ENCODE data around the gene HDAC11. TPM values are rescaled to one million over a fixed set of nuclear protein-coding genes. Genes with fewer than 3 reads are reported as not detected.
A peak's percentile ranks its signal among the peaks of the same experiment; 100 is the strongest.

The HDAC11 gene
- total and polyA plus RNA-seq, 2 experiments from 2014 or later = 11.7 to 12.2 TPM

GRCh38 chr3:13530241-13531009 is 50.3 kb downstream of the HDAC11 start:
- H3K9ac ChIP-seq = no peak overlapping the region
- no peak overlapping the region for H3K27ac ChIP-seq
- 0 out of 2 replicates have a peak, but pooled peaks cover 7% of the 10 kb centered on the region for H3F3A ChIP-seq (ENCODE audit: insufficient read depth)
- no peaks in the 10 kb centered on the region for H3K9me2 ChIP-seq (ENCODE audit: insufficient read depth)
- H2AFZ ChIP-seq = no peak overlapping the region
- no peaks in the 10 kb centered on the region for H3K9me3 ChIP-seq (ENCODE audit: low read depth)
- no peak overlapping the region for H3K4me2 ChIP-seq (ENCODE audit: unreplicated experiment)
- peaks cover 25% of the 10 kb centered on the region for H3K4me1 ChIP-seq (ENCODE audit: insufficient read depth)
- no peak overlapping the region for H3K4me3 ChIP-seq
- H4K20me1 ChIP-seq (ENCODE audit: insufficient read depth) = no peaks in the 10 kb centered on the region
- in situ Hi-C loops (cut with MboI) = no loop called here
- no peaks in the 10 kb centered on the region for H3K27me3 ChIP-seq (replicated peaks; ENCODE audit: insufficient read depth)
- no peak for DNase-seq
- WGBS, 2 experiments (ENCODE audit: low coverage in 1 of 2, low lambda C conversion rate in 2 of 2, missing lambda C conversion rate in 2 of 2) = 45 to 46% methylated on average over 12 of the region's 12 CpGs
- H3K79me2 ChIP-seq (ENCODE audit: insufficient read depth) = no peaks in the 10 kb centered on the region
- H3K36me3 ChIP-seq (ENCODE audit: low read depth) = no peaks in the 10 kb centered on the region
- no peak for TF ChIP-seq EZH2phosphoT487 (IDR thresholded peaks at IDR 0.05; ENCODE audit: insufficient read depth, low read depth)
- TF ChIP-seq EZH2 (IDR thresholded peaks at IDR 0.05; ENCODE audit: insufficient read depth, poor library complexity, severe bottlenecking) = no peak

- WGBS, 2 experiments (ENCODE audit: low coverage in 1 of 2, low lambda C conversion rate in 2 of 2, missing lambda C conversion rate in 2 of 2) = 36 to 50% methylated on average over 6 to 9 of the region's 9 CpGs
- in situ Hi-C loops (cut with MboI) = no loop called here
- Histone ChIP-seq H3F3A (ENCODE audit: insufficient read depth) (peaks cover under 1% of the 10 kb centered on the region), H3K4me1 (ENCODE audit: insufficient read depth) (peaks cover 27% of the 10 kb centered on the region), H3K9me3 (ENCODE audit: low read depth) (no peaks in the 10 kb centered on the region), H3K79me2 (ENCODE audit: insufficient read depth) (no peaks in the 10 kb centered on the region), H3K4me3 (no peak overlapping the region), H3K9ac (no peak overlapping the region), H3K36me3 (ENCODE audit: low read depth) (no peaks in the 10 kb centered on the region), H3K4me2 (ENCODE audit: unreplicated experiment) (no peak overlapping the region), H3K27me3 (replicated peaks; ENCODE audit: insufficient read depth) (no peaks in the 10 kb centered on the region), H3K9me2 (ENCODE audit: insufficient read depth) (no peaks in the 10 kb centered on the region), H4K20me1 (ENCODE audit: insufficient read depth) (no peaks in the 10 kb centered on the region), H2AFZ (0 out of 2 replicates have a peak overlapping the region, but pooled peaks have one; percentile 26), H3K27ac (no peak overlapping the region)
- DNase-seq = peak; percentile 46
- no peak for TF ChIP-seq EZH2 (IDR thresholded peaks at IDR 0.05; ENCODE audit: insufficient read depth, poor library complexity, severe bottlenecking)
- no peak for TF ChIP-seq EZH2phosphoT487 (IDR thresholded peaks at IDR 0.05; ENCODE audit: insufficient read depth, low read depth)
These were observed 52.0 kb downstream of the HDAC11 start for GRCh38 chr3:13532085-13532484.

GRCh38 chr3:13532631-13533030 is 52.5 kb downstream of the HDAC11 start:
- no peak overlapping the region for H2AFZ ChIP-seq
- no peak overlapping the region for H3K27ac ChIP-seq
- H4K20me1 ChIP-seq (ENCODE audit: insufficient read depth) = no peaks in the 10 kb centered on the region
- no peak overlapping the region for H3K9ac ChIP-seq
- H3K4me3 ChIP-seq = no peak overlapping the region
- no peak for DNase-seq
- no peaks in the 10 kb centered on the region for H3K36me3 ChIP-seq (ENCODE audit: low read depth)
- in situ Hi-C loops (cut with MboI) = no loop called here
- 57 to 58% methylated on average over 5 of the region's 5 CpGs for WGBS, 2 experiments (ENCODE audit: low coverage in 1 of 2, low lambda C conversion rate in 2 of 2, missing lambda C conversion rate in 2 of 2)
- no peaks in the 10 kb centered on the region for H3K27me3 ChIP-seq (replicated peaks; ENCODE audit: insufficient read depth)
- H3F3A ChIP-seq (ENCODE audit: insufficient read depth) = peaks cover 6% of the 10 kb centered on the region
- TF ChIP-seq EZH2 (IDR thresholded peaks at IDR 0.05; ENCODE audit: insufficient read depth, poor library complexity, severe bottlenecking) (no peak), EZH2phosphoT487 (IDR thresholded peaks at IDR 0.05; ENCODE audit: insufficient read depth, low read depth) (no peak)
- no peak overlapping the region for H3K4me2 ChIP-seq (ENCODE audit: unreplicated experiment)
- H3K9me3 ChIP-seq (ENCODE audit: low read depth) = no peaks in the 10 kb centered on the region
- no peaks in the 10 kb centered on the region for H3K9me2 ChIP-seq (ENCODE audit: insufficient read depth)
- no peaks in the 10 kb centered on the region for H3K79me2 ChIP-seq (ENCODE audit: insufficient read depth)
- H3K4me1 ChIP-seq (ENCODE audit: insufficient read depth) = peaks cover 33% of the 10 kb centered on the region

- peaks cover 43% of the 10 kb centered on the region for H3K4me1 ChIP-seq (ENCODE audit: insufficient read depth)
- H3F3A ChIP-seq (ENCODE audit: insufficient read depth) = peaks cover 16% of the 10 kb centered on the region
These were observed 53.8 kb downstream of the HDAC11 start for GRCh38 chr3:13533885-13534301.

More at GRCh38 chr3:13533885-13534301, 53.8 kb downstream of the HDAC11 start:
- WGBS, 2 experiments (ENCODE audit: low coverage in 1 of 2, low lambda C conversion rate in 2 of 2, missing lambda C conversion rate in 2 of 2) = 53% methylated on average over 8 of the region's 8 CpGs
- H3K9ac ChIP-seq = peak overlapping the region; percentile 11; the same call in 1 of the 2 replicates
- H3K79me2 ChIP-seq (ENCODE audit: insufficient read depth) = no peaks in the 10 kb centered on the region
- no peaks in the 10 kb centered on the region for H3K36me3 ChIP-seq (ENCODE audit: low read depth)
- H3K27ac ChIP-seq = no peak overlapping the region
- no peak overlapping the region for H3K4me2 ChIP-seq (ENCODE audit: unreplicated experiment)
- no peaks in the 10 kb centered on the region for H4K20me1 ChIP-seq (ENCODE audit: insufficient read depth)
- DNase-seq = no peak
- no peak overlapping the region for H3K4me3 ChIP-seq
- no peaks in the 10 kb centered on the region for H3K27me3 ChIP-seq (replicated peaks; ENCODE audit: insufficient read depth)
- TF ChIP-seq EZH2phosphoT487 (IDR thresholded peaks at IDR 0.05; ENCODE audit: insufficient read depth, low read depth) (no peak), EZH2 (IDR thresholded peaks at IDR 0.05; ENCODE audit: insufficient read depth, poor library complexity, severe bottlenecking) (no peak)
- in situ Hi-C loops (cut with MboI) = no loop called here
- no peak overlapping the region for H2AFZ ChIP-seq
- H3K9me3 ChIP-seq (ENCODE audit: low read depth) = no peaks in the 10 kb centered on the region
- no peaks in the 10 kb centered on the region for H3K9me2 ChIP-seq (ENCODE audit: insufficient read depth)

Measured in GM23248 (cell line).